ENCODE results near the gene CLCN2. TPM values are rescaled to one million over a fixed set of nuclear protein-coding genes. Genes with fewer than 3 reads are reported as not detected.

CLCN2 gene
- total RNA-seq, 1 donor from 2014 or later: 9.7 TPM

DNA sequence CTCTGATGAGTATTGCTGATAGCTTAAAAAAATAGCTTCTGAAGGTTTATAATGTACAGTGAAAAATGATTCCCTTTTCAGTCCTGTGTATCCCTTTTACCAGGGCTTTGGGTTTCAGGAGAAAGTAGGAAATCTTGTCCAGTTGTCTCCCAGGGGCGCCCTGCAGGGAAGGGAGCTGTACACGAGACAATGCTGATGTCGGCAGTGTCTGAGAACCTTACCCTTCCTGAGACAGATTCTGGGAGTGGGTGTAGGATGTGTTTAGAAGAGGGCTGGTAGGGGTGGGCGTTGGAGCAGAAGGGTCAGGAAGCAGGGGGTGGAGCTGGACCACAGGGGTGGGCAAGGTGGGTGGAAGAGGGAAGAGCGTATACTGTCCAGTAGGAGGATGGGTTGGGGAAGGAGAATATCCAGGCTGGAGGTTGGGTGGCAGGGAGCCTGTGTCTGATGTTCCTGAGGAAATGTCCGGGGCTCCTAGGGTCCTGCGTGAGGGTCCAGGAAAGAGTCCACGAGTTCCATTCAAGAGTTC, 11.0 kb upstream of the CLCN2 start:
- Mint-ChIP-seq H3K4me1 (ENCODE audit: unreplicated experiment) (peaks cover 54% of the 10 kb centered on the region), H3K4me3 (ENCODE audit: unreplicated experiment) (no peak overlapping the region)
- TF ChIP-seq, protein P1, sequence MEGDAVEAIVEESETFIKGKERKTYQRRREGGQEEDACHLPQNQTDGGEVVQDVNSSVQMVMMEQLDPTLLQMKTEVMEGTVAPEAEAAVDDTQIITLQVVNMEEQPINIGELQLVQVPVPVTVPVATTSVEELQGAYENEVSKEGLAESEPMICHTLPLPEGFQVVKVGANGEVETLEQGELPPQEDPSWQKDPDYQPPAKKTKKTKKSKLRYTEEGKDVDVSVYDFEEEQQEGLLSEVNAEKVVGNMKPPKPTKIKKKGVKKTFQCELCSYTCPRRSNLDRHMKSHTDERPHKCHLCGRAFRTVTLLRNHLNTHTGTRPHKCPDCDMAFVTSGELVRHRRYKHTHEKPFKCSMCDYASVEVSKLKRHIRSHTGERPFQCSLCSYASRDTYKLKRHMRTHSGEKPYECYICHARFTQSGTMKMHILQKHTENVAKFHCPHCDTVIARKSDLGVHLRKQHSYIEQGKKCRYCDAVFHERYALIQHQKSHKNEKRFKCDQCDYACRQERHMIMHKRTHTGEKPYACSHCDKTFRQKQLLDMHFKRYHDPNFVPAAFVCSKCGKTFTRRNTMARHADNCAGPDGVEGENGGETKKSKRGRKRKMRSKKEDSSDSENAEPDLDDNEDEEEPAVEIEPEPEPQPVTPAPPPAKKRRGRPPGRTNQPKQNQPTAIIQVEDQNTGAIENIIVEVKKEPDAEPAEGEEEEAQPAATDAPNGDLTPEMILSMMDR (IDR thresholded peaks at IDR 0.05): no peak

DNA sequence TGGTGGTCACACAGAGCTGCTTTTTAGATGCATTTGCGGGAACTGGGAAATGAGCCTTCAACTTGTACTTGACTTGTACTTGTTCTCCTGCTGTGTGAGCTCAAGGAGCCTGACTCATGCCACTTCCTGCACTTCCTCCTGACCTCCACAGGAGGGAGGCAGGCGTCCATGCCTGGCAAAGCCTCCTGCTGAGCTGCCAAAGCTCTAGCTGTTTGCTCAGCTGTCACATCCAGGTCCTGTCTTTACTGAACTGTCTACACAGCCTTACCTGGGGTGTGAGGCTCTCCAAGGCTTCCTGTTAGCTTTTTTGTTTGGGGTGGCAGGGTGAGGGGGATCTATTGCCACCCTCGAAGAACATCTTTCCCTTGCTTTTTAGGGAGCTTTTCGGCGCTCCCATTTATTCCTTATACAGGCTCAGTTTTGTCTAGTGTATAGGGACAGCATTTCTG, 10.2 kb upstream of the CLCN2 start:
- peaks cover 61% of the 10 kb centered on the region for H3K4me1 Mint-ChIP-seq (ENCODE audit: unreplicated experiment)
- no peak overlapping the region for H3K27ac Mint-ChIP-seq (ENCODE audit: unreplicated experiment)
- H3K36me3 Mint-ChIP-seq (ENCODE audit: unreplicated experiment): peaks cover 31% of the 10 kb centered on the region
- H3K4me3 Mint-ChIP-seq (ENCODE audit: unreplicated experiment): peak overlapping the region; percentile 9
- H3K9me3 Mint-ChIP-seq (ENCODE audit: unreplicated experiment): no peaks in the 10 kb centered on the region
- TF ChIP-seq, protein P1 (IDR thresholded peaks at IDR 0.05): peak; percentile 96
- peaks cover 20% of the 10 kb centered on the region for H3K27me3 Mint-ChIP-seq (ENCODE audit: unreplicated experiment)
- DNase-seq (ENCODE audit: extremely low spot score, unreplicated experiment): peak; percentile 92

More for the DNA sequence above, 11.0 kb upstream of the CLCN2 start:
- H3K27me3 Mint-ChIP-seq (ENCODE audit: unreplicated experiment): peaks cover 27% of the 10 kb centered on the region
- H3K9me3 Mint-ChIP-seq (ENCODE audit: unreplicated experiment): no peaks in the 10 kb centered on the region
- H3K36me3 Mint-ChIP-seq (ENCODE audit: unreplicated experiment): peaks cover 24% of the 10 kb centered on the region
- no peak overlapping the region for H3K27ac Mint-ChIP-seq (ENCODE audit: unreplicated experiment)
- no peak for DNase-seq (ENCODE audit: extremely low spot score, unreplicated experiment)

DNA sequence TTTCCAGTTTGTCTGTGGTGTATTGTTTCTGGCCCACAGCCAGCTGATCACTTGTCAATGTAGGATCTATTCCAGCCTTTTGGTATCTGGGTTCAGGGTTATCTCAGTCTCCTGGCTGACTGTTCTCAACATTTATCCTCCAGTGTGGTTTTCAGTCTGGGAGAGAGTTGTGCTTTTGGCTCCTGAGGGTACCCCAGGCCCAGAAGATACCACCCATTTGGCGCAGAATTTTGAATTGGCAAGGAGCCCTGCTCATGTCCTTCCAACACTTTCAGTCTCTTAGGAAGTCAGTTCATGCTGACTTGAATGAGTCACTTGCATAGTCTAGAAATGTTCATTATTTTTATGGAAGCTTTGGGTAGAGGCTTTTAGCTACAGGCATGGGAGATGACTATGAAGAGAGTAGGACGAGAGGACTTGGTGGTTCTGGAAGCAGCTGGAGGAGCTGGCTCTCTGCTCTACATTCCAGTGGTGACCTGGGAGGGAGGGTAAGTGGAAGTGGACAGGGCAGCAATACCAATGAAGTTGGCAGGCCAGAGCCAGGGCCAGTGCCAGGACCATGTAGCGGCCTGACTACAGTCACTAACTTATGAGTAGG, 7.3 kb upstream of the CLCN2 start:
- no peak for DNase-seq (ENCODE audit: extremely low spot score, unreplicated experiment)
- Mint-ChIP-seq H3K9me3 (ENCODE audit: unreplicated experiment) (no peaks in the 10 kb centered on the region), H3K27ac (ENCODE audit: unreplicated experiment) (peak overlapping the region; percentile 71), H3K4me3 (ENCODE audit: unreplicated experiment) (no peak overlapping the region), H3K4me1 (ENCODE audit: unreplicated experiment) (peaks cover 72% of the 10 kb centered on the region), H3K36me3 (ENCODE audit: unreplicated experiment) (peaks cover 38% of the 10 kb centered on the region), H3K27me3 (ENCODE audit: unreplicated experiment) (no peaks in the 10 kb centered on the region)
- TF ChIP-seq, protein P1 (IDR thresholded peaks at IDR 0.05): no peak

DNA sequence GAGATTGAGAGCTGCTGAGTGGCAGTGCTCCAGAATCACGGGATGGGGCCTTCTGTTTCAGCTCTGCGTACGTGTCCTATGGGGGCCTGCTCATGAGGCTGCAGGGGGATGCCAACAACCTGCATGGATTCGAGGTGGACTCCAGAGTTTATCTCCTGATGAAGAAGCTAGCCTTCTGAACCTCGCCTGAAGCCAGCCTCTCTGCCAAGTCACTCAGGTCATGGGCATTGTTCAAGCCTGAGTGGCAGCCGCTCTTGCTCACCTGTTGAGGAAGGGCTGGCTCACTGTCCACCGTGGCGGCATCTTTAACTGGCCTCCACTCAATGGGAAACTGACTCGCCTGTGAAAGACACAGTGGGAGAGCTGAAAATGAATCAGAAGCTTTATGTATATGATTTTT, 6.7 kb upstream of the CLCN2 start:
- TF ChIP-seq, protein P1 (IDR thresholded peaks at IDR 0.05): no peak
- Mint-ChIP-seq H3K27ac (ENCODE audit: unreplicated experiment) (no peak overlapping the region), H3K27me3 (ENCODE audit: unreplicated experiment) (no peaks in the 10 kb centered on the region), H3K4me3 (ENCODE audit: unreplicated experiment) (no peak overlapping the region), H3K4me1 (ENCODE audit: unreplicated experiment) (peaks cover 70% of the 10 kb centered on the region), H3K36me3 (ENCODE audit: unreplicated experiment) (peaks cover 38% of the 10 kb centered on the region), H3K9me3 (ENCODE audit: unreplicated experiment) (no peaks in the 10 kb centered on the region)
- no peak for DNase-seq (ENCODE audit: extremely low spot score, unreplicated experiment)

DNA sequence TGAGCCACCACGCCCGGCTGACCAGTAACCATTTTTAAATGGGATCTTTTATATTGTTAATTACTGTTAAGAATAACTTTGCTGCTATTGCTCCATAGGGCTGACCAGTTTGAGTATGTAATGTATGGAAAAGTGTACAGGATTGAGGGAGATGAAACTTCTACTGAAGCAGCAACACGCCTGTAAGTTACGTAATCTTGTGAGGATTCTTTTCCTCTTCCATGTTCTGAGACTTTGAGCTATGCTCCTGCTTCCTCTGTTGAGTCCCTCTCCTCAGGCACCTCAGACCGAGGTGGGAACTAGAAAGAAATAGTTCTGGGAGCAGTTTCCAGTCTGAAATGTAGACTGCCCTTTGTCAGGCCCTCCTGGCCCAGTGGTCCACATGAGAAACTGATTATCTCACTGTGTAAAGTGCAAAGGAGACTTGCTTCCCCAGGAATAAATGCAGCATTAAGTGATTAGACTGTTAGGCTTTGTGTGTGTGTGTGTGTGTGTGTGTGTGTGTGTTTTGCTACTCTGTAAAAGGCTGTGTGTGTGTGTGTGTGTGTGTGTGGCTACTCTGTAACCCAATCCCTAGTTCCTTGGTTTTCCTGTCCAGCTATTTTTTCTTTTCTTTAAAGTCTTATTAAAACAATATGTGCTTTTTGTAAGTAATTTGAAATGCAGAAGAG, 5.3 kb upstream of the CLCN2 start:
- Mint-ChIP-seq H3K4me1 (ENCODE audit: unreplicated experiment) (peaks cover 58% of the 10 kb centered on the region), H3K9me3 (ENCODE audit: unreplicated experiment) (no peaks in the 10 kb centered on the region), H3K36me3 (ENCODE audit: unreplicated experiment) (peaks cover 38% of the 10 kb centered on the region), H3K4me3 (ENCODE audit: unreplicated experiment) (peak overlapping the region; percentile 14), H3K27me3 (ENCODE audit: unreplicated experiment) (no peaks in the 10 kb centered on the region), H3K27ac (ENCODE audit: unreplicated experiment) (peak overlapping the region; percentile 59)
- DNase-seq (ENCODE audit: extremely low spot score, unreplicated experiment): no peak
- TF ChIP-seq, protein P1 (IDR thresholded peaks at IDR 0.05): no peak

All from osteocyte (in vitro differentiated cells).